Measurements from ENCODE around the gene TMEM141. TPM values are rescaled to one million over a fixed set of nuclear protein-coding genes. Genes with fewer than 3 reads are reported as not detected.
"Not testable (repeated sequence)": the region's sequence is repeated elsewhere in the genome, so short reads cannot be mapped to it uniquely, and the experiment has no call there.

Gene TMEM141
- total and polyA plus RNA-seq, 2 experiments from 2014 or later: 51.7 to 59.4 TPM

- Histone ChIP-seq H3K36me3 (ENCODE audit: low read depth) (no peaks in the 10 kb centered on the region), H3K27me3 (replicated peaks; ENCODE audit: insufficient read depth) (no peaks in the 10 kb centered on the region), H3K79me2 (ENCODE audit: insufficient read depth) (no peaks in the 10 kb centered on the region), H3K27ac (no peak overlapping the region), H3K4me2 (ENCODE audit: unreplicated experiment) (no peak overlapping the region), H3F3A (ENCODE audit: insufficient read depth) (no peaks in the 10 kb centered on the region), H3K4me3 (no peak overlapping the region), H3K9ac (no peak overlapping the region), H4K20me1 (ENCODE audit: insufficient read depth) (no peaks in the 10 kb centered on the region), H3K9me2 (ENCODE audit: insufficient read depth) (no peaks in the 10 kb centered on the region), H2AFZ (no peak overlapping the region), H3K9me3 (ENCODE audit: low read depth) (no peaks in the 10 kb centered on the region), H3K4me1 (ENCODE audit: insufficient read depth) (no peaks in the 10 kb centered on the region)
- no peak for TF ChIP-seq EZH2phosphoT487 (IDR thresholded peaks at IDR 0.05; ENCODE audit: insufficient read depth, low read depth)
- no peak for TF ChIP-seq EZH2 (IDR thresholded peaks at IDR 0.05; ENCODE audit: insufficient read depth, poor library complexity, severe bottlenecking)
- in situ Hi-C loops (cut with MboI): no loop called here
- WGBS, 2 experiments (ENCODE audit: low coverage in 1 of 2, low lambda C conversion rate in 2 of 2, missing lambda C conversion rate in 2 of 2): 90 to 93% methylated on average over 24 to 30 of the region's 30 CpGs
- DNase-seq: no peak
Observed at GRCh38 chr9:136831002-136831719, 40.0 kb downstream of the TMEM141 start.

GRCh38 chr9:136831720-136832104, 40.6 kb downstream of the TMEM141 start:
- in situ Hi-C loops (cut with MboI): no loop called here
- Histone ChIP-seq H3K9me3 (ENCODE audit: low read depth) (no peaks in the 10 kb centered on the region), H3K4me2 (ENCODE audit: unreplicated experiment) (no peak overlapping the region), H2AFZ (no peak overlapping the region), H3K79me2 (ENCODE audit: insufficient read depth) (no peaks in the 10 kb centered on the region), H3K27ac (no peak overlapping the region), H3K27me3 (replicated peaks; ENCODE audit: insufficient read depth) (no peaks in the 10 kb centered on the region), H4K20me1 (ENCODE audit: insufficient read depth) (no peaks in the 10 kb centered on the region), H3F3A (ENCODE audit: insufficient read depth) (no peaks in the 10 kb centered on the region), H3K9me2 (ENCODE audit: insufficient read depth) (no peaks in the 10 kb centered on the region), H3K4me1 (ENCODE audit: insufficient read depth) (no peaks in the 10 kb centered on the region), H3K4me3 (no peak overlapping the region), H3K36me3 (ENCODE audit: low read depth) (no peaks in the 10 kb centered on the region), H3K9ac (no peak overlapping the region)
- WGBS, 2 experiments (ENCODE audit: low coverage in 1 of 2, low lambda C conversion rate in 2 of 2, missing lambda C conversion rate in 2 of 2): 87 to 92% methylated on average over 23 of the region's 23 CpGs
- DNase-seq: no peak
- TF ChIP-seq EZH2 (IDR thresholded peaks at IDR 0.05; ENCODE audit: insufficient read depth, poor library complexity, severe bottlenecking) (no peak), EZH2phosphoT487 (IDR thresholded peaks at IDR 0.05; ENCODE audit: insufficient read depth, low read depth) (no peak)

DNA sequence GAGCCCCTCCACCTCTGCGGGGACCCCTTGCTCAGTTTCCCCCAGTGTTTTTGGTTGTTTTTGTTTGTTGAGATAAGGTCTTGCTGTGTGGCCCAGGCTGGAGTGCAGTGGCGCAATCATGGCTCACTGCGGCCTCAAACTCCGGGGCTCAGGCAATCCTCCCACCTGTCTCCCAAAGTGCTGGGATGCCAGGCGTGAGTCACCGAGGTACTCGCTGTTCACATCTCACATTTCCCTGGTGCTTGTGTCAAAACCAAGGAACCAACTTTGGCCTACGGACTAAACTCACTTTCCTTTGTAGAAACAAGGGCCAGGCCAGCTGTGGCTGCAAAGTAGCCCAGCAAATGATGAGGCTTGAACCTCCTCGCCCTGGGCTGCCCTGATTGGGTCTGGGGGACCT, 41.4 kb downstream of the TMEM141 start:
- in situ Hi-C loops (cut with MboI): no loop called here
- no peak overlapping the region for H2AFZ ChIP-seq

GRCh38 chr9:136833381-136834048, 42.4 kb downstream of the TMEM141 start:
- H3K4me3 ChIP-seq; H3K4me2 ChIP-seq (ENCODE audit: unreplicated experiment); H3K36me3 ChIP-seq (ENCODE audit: low read depth); H3K9me2 ChIP-seq (ENCODE audit: insufficient read depth); H3F3A ChIP-seq (ENCODE audit: insufficient read depth); H3K9me3 ChIP-seq (ENCODE audit: low read depth); H3K4me1 ChIP-seq (ENCODE audit: insufficient read depth); H3K79me2 ChIP-seq (ENCODE audit: insufficient read depth); H2AFZ ChIP-seq; H3K9ac ChIP-seq; H4K20me1 ChIP-seq (ENCODE audit: insufficient read depth); DNase-seq; H3K27me3 ChIP-seq (replicated peaks; ENCODE audit: insufficient read depth); in situ Hi-C loops (cut with MboI); H3K27ac ChIP-seq: not testable (repeated sequence)
- 85 to 90% methylated on average over 12 to 15 of the region's 16 CpGs for WGBS, 2 experiments (ENCODE audit: low coverage in 1 of 2, low lambda C conversion rate in 2 of 2, missing lambda C conversion rate in 2 of 2)

More for the DNA sequence above, 41.4 kb downstream of the TMEM141 start:
- Histone ChIP-seq H3F3A (ENCODE audit: insufficient read depth) (no peaks in the 10 kb centered on the region), H3K79me2 (ENCODE audit: insufficient read depth) (no peaks in the 10 kb centered on the region), H3K9me2 (ENCODE audit: insufficient read depth) (no peaks in the 10 kb centered on the region), H3K27ac (no peak overlapping the region), H3K27me3 (replicated peaks; ENCODE audit: insufficient read depth) (no peaks in the 10 kb centered on the region), H3K4me3 (no peak overlapping the region), H3K9ac (no peak overlapping the region), H3K9me3 (ENCODE audit: low read depth) (no peaks in the 10 kb centered on the region), H3K4me1 (ENCODE audit: insufficient read depth) (no peaks in the 10 kb centered on the region), H3K36me3 (ENCODE audit: low read depth) (no peaks in the 10 kb centered on the region), H4K20me1 (ENCODE audit: insufficient read depth) (no peaks in the 10 kb centered on the region), H3K4me2 (ENCODE audit: unreplicated experiment) (no peak overlapping the region)
- no peak for DNase-seq
- 73 to 76% methylated on average over 9 of the region's 9 CpGs for WGBS, 2 experiments (ENCODE audit: low coverage in 1 of 2, low lambda C conversion rate in 2 of 2, missing lambda C conversion rate in 2 of 2)
- TF ChIP-seq EZH2phosphoT487 (IDR thresholded peaks at IDR 0.05; ENCODE audit: insufficient read depth, low read depth): no peak

All from GM23248 (cell line).